Spleen (tissue), 7 donors: ENCODE measurements around the gene CD19.

ENCODE experiments used
- POLR2AphosphoS5 ChIP-seq, 3 donors: sonication (generic); formaldehyde crosslinking; IDR thresholded peaks; one replicate each; pipeline ENCODE4 v1.5.1; 2017; ENCODE audit warnings: antibody characterized with exemption in 3 of 3
- TF ChIP-seq, protein P1 (sequence below), 11 experiments: fragments of 200-600 bp in 7 of 11; fragments of 450-650 bp in 4 of 11; sonication (generic) in 4 of 11; IDR thresholded peaks in 8 of 11; conservative IDR thresholded peaks in 3 of 11; 1 replicate in 7 of 11; 2 replicates in 4 of 11; pipeline versions ENCODE4 v1.4.0 to v1.8.0; 2016 to 2021; ENCODE audit warnings: antibody characterized with exemption in 11 of 11, inconsistent platforms in 4 of 11, mild to moderate bottlenecking in 1 of 11
- donor health status: DM: no; HTN: no; CAD: no; lungs with moderate emphysema.
- donor health status: DM: no; HTN: no; CAD: no.
- donor health status: DM: no; HTN: no; CAD: no.

DNA sequence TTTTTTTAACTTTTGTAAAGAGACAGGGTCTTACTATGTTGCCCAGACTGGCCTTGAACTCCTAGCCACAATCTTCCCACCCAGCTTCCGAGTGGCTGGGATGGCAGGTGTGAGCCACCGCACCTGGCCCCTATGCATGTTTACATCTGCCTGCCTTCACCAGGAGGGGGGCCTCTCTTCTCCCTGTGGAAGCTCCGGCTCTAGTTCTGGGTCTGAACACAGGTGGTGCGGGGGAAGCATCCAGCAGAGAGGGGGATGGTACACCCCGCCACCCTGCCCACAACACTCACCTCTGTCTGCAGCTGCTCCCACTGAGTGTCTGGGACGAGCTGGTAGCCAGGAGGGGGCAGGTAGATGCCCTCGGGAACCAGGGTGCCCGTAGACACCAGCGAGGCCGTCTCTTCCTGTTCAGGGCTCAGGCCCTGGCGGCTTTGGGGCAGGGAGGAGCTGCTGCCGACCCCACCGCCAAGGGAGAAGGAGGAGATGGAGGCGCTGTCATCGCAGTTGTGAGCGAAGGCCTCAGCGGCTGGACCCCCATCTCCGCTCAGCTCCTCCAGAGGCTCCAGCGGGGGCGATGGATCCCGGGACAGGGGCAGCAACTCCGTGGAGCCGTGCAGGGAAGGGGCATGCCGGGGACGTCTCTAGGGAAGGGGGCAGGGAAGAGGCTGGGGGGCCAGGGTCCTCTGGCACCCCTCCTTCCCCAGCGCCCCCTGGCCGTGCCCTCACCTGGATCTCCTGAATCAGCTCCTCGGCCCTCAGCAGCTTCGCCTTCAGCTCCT is 17.6 kb upstream of the CD19 start:
- TF ChIP-seq, protein P1, sequence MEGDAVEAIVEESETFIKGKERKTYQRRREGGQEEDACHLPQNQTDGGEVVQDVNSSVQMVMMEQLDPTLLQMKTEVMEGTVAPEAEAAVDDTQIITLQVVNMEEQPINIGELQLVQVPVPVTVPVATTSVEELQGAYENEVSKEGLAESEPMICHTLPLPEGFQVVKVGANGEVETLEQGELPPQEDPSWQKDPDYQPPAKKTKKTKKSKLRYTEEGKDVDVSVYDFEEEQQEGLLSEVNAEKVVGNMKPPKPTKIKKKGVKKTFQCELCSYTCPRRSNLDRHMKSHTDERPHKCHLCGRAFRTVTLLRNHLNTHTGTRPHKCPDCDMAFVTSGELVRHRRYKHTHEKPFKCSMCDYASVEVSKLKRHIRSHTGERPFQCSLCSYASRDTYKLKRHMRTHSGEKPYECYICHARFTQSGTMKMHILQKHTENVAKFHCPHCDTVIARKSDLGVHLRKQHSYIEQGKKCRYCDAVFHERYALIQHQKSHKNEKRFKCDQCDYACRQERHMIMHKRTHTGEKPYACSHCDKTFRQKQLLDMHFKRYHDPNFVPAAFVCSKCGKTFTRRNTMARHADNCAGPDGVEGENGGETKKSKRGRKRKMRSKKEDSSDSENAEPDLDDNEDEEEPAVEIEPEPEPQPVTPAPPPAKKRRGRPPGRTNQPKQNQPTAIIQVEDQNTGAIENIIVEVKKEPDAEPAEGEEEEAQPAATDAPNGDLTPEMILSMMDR (IDR thresholded peaks at IDR 0.05 in 8 of 11, conservative IDR thresholded peaks at IDR 0.05 in 3 of 11), result no peak
- peak in 1 of 3 donors; percentile 17 for TF ChIP-seq POLR2AphosphoS5 (IDR thresholded peaks at IDR 0.05)
